NCI-H345 (cell line): ENCODE results near the gene FZD2.
A peak's percentile ranks its signal among the peaks of the same experiment; 100 is the strongest.

Source experiments
- DNase-seq: peaks from one replicate; lab custom pipeline; 2025; lab: John Stamatoyannopoulos, UW

The FZD2 gene

DNA sequence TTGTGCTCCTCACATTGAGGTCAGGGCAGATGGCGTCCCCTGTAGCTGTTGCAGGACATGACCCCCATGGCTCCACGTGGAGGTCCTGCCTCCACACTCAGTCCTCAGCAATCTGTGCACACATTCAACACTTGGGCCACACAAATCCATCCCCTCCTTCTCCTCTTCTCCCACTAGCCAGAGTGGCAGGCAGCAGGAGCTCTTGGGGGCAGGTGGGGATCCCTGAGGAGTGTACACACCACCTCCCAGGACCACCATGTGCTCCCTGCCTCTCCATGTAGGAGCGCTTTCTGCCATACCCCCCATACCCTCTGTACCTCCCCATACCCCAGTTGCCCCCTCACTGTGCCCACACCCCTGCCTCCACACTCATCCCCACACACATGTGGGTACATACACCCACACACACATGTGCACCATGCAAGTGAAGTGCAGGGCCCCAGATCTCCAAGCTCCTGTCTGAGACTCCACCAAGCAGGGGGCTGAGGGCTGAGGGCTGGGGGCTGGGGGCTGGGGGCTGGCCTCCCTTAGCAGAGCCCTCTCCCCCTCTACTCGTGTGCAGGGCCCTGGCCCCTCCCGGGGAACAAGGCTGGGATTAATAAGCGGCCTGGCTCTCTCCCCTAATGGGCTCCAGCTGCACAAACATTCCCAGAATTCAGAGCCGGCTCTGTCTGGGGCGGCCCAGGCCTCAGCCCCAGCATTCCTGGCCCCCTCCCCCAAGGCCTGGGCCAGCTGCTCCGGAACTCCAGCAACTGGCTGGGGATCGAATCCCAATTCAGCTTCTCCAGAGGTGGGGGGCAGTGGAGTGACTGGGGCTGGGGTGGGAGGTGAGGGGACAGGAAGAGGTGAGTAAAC, 50.8 kb downstream of the FZD2 start:
- peak; percentile 77 for DNase-seq

GRCh38 chr17:44608727-44609435, 51.6 kb downstream of the FZD2 start:
- DNase-seq, result peak; percentile 79

- peak; percentile 30 for DNase-seq
Measured at GRCh38 chr17:44610331-44610730, 53.0 kb downstream of the FZD2 start.
